Measurements from ENCODE around the gene CHAC2.
"Not testable (repeated sequence)": the region's sequence is repeated elsewhere in the genome, so short reads cannot be mapped to it uniquely, and the experiment has no call there.

Gene CHAC2

GRCh38 chr2:53811601-53812000 lies 44.0 kb downstream of the CHAC2 start:
- peaks cover 94% of the 10 kb centered on the region for H3K36me3 ChIP-seq (ENCODE audit: insufficient read depth, low read depth, low read length)
- no peaks in the 10 kb centered on the region for H3K9me3 ChIP-seq (ENCODE audit: insufficient read depth, low read depth, low read length)
- H3K27ac ChIP-seq (ENCODE audit: low read length): no peak overlapping the region
- no peaks in the 10 kb centered on the region for H3K27me3 ChIP-seq (ENCODE audit: insufficient read depth, low read length)
- no peaks in the 10 kb centered on the region for H3K4me1 ChIP-seq (ENCODE audit: insufficient read depth, low read length)
- no peak overlapping the region for H3K4me3 ChIP-seq (ENCODE audit: low read length)
- no peak overlapping the region for H3K9ac ChIP-seq (ENCODE audit: low read depth, low read length)

- no peak overlapping the region for H3K27ac ChIP-seq (ENCODE audit: low read length)
- no peaks in the 10 kb centered on the region for H3K9me3 ChIP-seq (ENCODE audit: insufficient read depth, low read depth, low read length)
- peaks cover 87% of the 10 kb centered on the region for H3K36me3 ChIP-seq (ENCODE audit: insufficient read depth, low read depth, low read length)
- no peak overlapping the region for H3K9ac ChIP-seq (ENCODE audit: low read depth, low read length)
- H3K4me1 ChIP-seq (ENCODE audit: insufficient read depth, low read length): no peaks in the 10 kb centered on the region
- H3K27me3 ChIP-seq (ENCODE audit: insufficient read depth, low read length): no peaks in the 10 kb centered on the region
- H3K4me3 ChIP-seq (ENCODE audit: low read length): no peak overlapping the region
These were observed 45.5 kb downstream of the CHAC2 start for GRCh38 chr2:53813151-53813550.

- H3K4me3 ChIP-seq (ENCODE audit: low read length): no peak overlapping the region
- no peak overlapping the region for H3K27ac ChIP-seq (ENCODE audit: low read length)
- H3K9me3 ChIP-seq (ENCODE audit: insufficient read depth, low read depth, low read length): no peaks in the 10 kb centered on the region
- H3K36me3 ChIP-seq (ENCODE audit: insufficient read depth, low read depth, low read length): peaks cover 37% of the 10 kb centered on the region
- H3K4me1 ChIP-seq (ENCODE audit: insufficient read depth, low read length): no peaks in the 10 kb centered on the region
- H3K9ac ChIP-seq (ENCODE audit: low read depth, low read length): no peak overlapping the region
- no peaks in the 10 kb centered on the region for H3K27me3 ChIP-seq (ENCODE audit: insufficient read depth, low read length)
These were observed 51.3 kb downstream of the CHAC2 start for GRCh38 chr2:53818854-53819435.

GRCh38 chr2:53819634-53820033 lies 52.0 kb downstream of the CHAC2 start:
- no peak overlapping the region for H3K4me3 ChIP-seq (ENCODE audit: low read length)
- no peak overlapping the region for H3K27ac ChIP-seq (ENCODE audit: low read length)
- H3K9me3 ChIP-seq (ENCODE audit: insufficient read depth, low read depth, low read length): no peaks in the 10 kb centered on the region
- no peaks in the 10 kb centered on the region for H3K4me1 ChIP-seq (ENCODE audit: insufficient read depth, low read length)
- H3K27me3 ChIP-seq (ENCODE audit: insufficient read depth, low read length): no peaks in the 10 kb centered on the region
- peaks cover 31% of the 10 kb centered on the region for H3K36me3 ChIP-seq (ENCODE audit: insufficient read depth, low read depth, low read length)
- H3K9ac ChIP-seq (ENCODE audit: low read depth, low read length): no peak overlapping the region

- no peaks in the 10 kb centered on the region for H3K9me3 ChIP-seq (ENCODE audit: insufficient read depth, low read depth, low read length)
- peaks cover 26% of the 10 kb centered on the region for H3K36me3 ChIP-seq (ENCODE audit: insufficient read depth, low read depth, low read length)
- H3K9ac ChIP-seq (ENCODE audit: low read depth, low read length): no peak overlapping the region
- no peak overlapping the region for H3K27ac ChIP-seq (ENCODE audit: low read length)
- no peaks in the 10 kb centered on the region for H3K27me3 ChIP-seq (ENCODE audit: insufficient read depth, low read length)
- no peak overlapping the region for H3K4me3 ChIP-seq (ENCODE audit: low read length)
- no peaks in the 10 kb centered on the region for H3K4me1 ChIP-seq (ENCODE audit: insufficient read depth, low read length)
These were observed 52.4 kb downstream of the CHAC2 start for GRCh38 chr2:53820048-53820447.

- Histone ChIP-seq H3K4me1 (ENCODE audit: insufficient read depth, low read length) (no peaks in the 10 kb centered on the region; the same call in 1 of the 2 replicates), H3K27ac (ENCODE audit: low read length) (no peak overlapping the region), H3K36me3 (ENCODE audit: insufficient read depth, low read depth, low read length) (peaks cover 20% of the 10 kb centered on the region), H3K27me3 (ENCODE audit: insufficient read depth, low read length) (no peaks in the 10 kb centered on the region), H3K4me3 (ENCODE audit: low read length) (no peak overlapping the region), H3K9ac (ENCODE audit: low read depth, low read length) (no peak overlapping the region), H3K9me3 (ENCODE audit: insufficient read depth, low read depth, low read length) (no peaks in the 10 kb centered on the region)
These were observed 53.1 kb downstream of the CHAC2 start for GRCh38 chr2:53820711-53821110.

- no peak overlapping the region for H3K4me3 ChIP-seq (ENCODE audit: low read length)
- H3K36me3 ChIP-seq (ENCODE audit: insufficient read depth, low read depth, low read length): peaks cover 12% of the 10 kb centered on the region; the same call in 1 of the 2 replicates
- no peaks in the 10 kb centered on the region for H3K9me3 ChIP-seq (ENCODE audit: insufficient read depth, low read depth, low read length)
- no peak overlapping the region for H3K27ac ChIP-seq (ENCODE audit: low read length)
- peaks cover 11% of the 10 kb centered on the region for H3K4me1 ChIP-seq (ENCODE audit: insufficient read depth, low read length)
- no peak overlapping the region for H3K9ac ChIP-seq (ENCODE audit: low read depth, low read length)
- no peaks in the 10 kb centered on the region for H3K27me3 ChIP-seq (ENCODE audit: insufficient read depth, low read length)
These were observed 54.2 kb downstream of the CHAC2 start for GRCh38 chr2:53821810-53822209.

GRCh38 chr2:53823639-53824038 lies 56.0 kb downstream of the CHAC2 start:
- H3K27me3 ChIP-seq (ENCODE audit: insufficient read depth, low read length); H3K27ac ChIP-seq (ENCODE audit: low read length); H3K4me3 ChIP-seq (ENCODE audit: low read length); H3K36me3 ChIP-seq (ENCODE audit: insufficient read depth, low read depth, low read length); H3K9ac ChIP-seq (ENCODE audit: low read depth, low read length); H3K9me3 ChIP-seq (ENCODE audit: insufficient read depth, low read depth, low read length): not testable (repeated sequence)
- peaks cover 22% of the 10 kb centered on the region for H3K4me1 ChIP-seq (ENCODE audit: insufficient read depth, low read length)
